HG03354 (cell line): Measurements from ENCODE around the gene SLC4A2.

Experiments used
- ATAC-seq: cut with Tn5 transposase; IDR thresholded peaks from one replicate; pipeline ENCODE4 v1.9.1; 2021; ENCODE audit warnings: mild to moderate bottlenecking; ENCODE audit not compliant: unreplicated experiment, poor library complexity, severe bottlenecking

The SLC4A2 gene

DNA sequence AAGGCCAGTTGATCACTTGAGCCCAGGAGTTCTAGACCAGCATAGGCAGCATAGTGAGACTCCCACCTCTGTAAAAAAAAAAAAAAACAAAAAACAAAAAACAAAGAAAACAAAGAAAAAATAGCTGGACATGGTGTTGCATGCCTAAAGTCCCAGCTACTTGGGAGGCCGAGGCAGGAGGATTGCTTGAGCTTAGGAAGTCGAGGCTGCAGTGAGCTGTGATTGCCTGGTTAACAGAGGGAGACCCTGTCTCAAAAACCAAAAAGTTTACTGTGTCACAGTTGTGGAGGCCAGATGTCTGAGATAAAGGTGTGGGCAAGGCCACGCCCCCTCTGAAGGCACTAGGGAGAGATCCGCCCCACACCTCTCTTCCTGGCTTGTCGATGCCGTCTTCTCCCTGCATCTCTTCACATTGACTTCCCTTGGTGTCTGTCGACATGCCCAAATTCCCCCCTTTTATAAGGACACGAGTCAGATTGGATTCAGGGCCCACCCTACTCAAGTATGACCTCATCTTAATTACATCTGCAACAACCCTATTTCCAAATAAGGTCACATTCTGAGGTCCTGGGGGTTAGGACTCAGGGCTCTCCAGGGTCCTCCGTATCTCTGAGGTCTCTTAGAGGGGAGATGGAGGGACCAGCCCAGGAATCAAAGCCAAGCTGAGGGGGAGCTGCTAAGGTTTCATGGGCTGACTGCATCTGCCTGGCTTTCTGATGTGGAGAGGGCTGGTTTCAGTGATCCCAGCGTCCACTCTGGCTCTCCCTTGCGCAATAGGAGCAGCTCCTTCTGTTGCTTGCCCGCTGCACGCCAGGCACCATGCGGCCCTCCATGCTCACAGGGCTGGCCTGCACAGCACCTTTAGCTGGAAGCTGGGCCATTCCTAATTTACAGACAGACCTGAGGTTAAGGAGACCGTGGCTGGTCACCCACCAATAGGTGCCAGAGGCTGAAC lies 50.0 kb downstream of the SLC4A2 start:
- ATAC-seq: no peak

DNA sequence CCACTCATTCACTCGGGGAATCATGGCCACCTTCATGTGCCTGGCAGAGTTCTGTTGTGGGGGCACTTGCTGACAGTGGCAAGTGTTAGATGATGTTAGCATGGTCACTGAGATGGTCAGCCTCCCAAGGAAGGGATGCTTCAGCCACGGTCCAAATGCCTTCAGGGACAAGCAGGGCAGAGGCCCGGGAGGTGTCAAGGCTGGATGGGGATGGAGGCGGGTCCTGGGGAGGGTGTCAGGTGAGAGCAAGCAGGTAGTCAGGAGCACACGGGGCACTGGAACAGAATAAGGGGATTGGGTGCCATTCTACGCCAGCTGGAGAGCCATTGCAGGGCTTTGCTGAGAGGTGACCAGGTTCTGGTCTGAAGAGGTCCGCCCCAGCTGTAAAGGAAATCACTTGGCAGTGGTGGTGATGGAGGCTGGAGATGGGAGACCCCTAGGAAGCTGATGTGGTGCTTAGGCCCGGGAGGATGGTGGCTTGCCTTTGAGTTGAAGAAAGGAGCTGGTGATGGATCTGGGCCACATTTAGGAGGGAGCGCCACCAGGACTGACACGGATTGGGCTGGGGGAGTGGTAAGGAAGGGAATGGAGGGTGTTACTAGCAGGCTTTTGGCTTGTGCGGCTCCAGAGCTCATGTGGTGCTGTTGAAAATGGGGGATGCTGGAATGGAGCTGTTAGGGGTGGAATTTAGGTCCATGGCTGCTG lies 51.0 kb downstream of the SLC4A2 start:
- no peak for ATAC-seq

DNA sequence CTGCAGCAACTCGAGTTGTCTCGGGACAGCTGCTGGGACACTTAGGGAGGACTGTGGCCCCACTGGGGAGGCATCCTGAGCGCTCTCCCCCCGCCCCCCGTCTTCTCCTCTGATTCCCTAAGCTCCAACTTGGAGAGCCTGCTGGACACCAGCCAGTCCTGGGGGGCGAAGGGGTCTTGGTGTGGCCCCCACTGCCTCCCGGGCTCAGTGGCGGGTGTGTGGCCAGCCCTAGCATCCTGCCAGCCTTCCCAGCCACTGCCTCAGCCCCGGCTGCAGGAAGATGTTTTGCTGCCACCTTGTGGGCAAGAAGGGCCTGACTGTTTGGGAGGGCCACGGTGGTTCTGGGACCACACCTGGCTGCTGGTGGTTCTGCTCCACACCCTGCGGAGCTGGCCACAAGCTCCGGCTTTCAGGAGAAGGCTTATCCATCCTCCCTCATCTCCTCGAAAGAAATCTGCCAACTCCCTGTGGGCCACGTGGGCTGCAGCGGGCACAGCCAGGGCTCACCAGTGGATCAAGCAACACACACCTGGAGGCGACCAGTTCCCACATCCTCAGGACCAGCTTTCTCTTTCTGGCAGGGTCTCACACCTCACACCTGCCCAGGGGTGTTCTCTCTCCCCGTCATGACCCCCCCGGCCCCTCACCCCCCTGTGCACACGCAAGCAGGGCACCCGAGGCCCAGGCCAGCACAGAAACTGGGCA lies 51.7 kb downstream of the SLC4A2 start:
- ATAC-seq: peak; percentile 81

DNA sequence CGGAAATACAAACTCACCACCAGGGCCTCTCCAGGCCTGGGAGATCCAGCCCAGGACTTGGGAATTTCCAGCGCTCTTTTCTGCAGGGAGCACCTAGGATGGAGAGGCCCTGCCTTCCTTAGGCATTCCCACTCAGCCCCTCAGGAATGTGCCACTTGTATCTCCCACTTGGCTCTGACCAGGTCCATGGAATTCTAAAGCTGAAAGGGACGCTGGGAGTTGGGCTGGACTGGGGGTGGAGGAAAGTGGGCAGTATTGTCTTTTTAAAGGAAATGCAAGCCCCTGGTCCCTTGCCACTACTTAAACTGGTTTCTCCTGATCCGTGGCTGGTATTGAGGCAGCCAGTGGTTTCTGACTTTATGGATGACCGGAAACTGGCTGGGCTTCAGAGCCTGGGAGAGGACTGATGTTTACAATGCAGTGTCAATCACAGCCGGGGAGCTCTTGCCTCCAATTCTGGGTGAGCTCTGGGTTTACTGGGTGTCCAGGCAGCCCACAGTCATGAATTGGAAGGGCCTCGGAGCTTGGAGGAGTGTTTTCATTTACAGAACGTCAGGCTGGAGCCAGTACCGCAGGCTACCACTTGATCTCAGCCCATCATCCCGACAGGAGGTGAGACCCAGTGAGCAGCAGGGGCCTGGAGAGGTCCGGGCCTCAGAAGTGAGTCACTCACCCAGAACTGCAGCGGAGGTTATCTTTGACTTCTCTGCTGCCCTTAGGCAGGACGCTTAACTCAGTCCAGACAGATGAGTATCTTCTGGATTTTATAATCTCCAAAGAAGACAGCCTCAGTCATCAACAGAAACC lies 54.2 kb downstream of the SLC4A2 start:
- ATAC-seq: no peak

DNA sequence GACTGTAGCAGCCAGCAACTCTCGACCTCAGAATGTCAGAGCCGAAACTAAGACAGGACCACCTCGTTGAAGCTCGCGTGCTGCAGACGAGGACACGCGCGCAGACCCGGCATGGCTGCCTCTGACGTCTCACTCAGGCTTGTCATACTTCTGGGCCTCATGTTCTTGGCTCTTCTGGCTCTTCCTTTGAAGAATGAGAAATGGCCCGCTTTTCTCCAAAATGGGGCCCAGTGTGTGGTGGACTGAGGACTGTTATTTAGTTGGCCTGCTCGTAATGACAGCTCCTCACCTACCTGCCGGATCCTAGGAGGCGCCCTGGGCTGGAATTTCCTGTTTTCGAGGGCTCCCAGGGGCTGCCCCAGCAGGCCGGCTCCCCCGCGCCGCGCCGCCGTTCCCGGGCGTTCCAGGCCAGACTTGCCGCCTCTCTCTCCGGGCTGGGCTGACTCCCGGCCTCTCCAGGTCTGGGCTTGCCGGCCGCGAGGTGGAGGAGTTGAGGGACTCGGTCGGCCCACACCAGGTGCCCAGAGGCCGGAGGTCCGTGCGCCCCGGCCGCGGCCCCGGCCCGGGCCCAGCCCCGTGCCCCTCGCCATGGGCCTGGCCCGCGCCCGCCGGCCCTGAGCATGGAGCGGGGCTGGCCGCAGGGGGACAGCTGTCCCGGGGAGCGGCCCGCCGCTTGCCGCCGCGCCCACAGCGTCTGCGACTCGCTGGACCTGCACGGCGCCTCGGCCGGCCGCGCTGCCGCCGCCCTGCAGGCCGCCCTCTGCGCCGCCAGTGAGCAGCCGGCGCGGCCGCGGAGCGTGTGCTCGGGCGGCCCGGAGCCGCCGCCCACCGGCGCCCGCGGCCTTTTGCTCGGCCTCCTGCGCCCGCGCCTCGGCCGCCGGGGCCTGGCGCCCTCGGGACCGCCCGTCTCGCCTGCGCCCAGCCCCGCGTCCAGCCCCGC lies 55.0 kb downstream of the SLC4A2 start:
- peak; percentile 28 for ATAC-seq

DNA sequence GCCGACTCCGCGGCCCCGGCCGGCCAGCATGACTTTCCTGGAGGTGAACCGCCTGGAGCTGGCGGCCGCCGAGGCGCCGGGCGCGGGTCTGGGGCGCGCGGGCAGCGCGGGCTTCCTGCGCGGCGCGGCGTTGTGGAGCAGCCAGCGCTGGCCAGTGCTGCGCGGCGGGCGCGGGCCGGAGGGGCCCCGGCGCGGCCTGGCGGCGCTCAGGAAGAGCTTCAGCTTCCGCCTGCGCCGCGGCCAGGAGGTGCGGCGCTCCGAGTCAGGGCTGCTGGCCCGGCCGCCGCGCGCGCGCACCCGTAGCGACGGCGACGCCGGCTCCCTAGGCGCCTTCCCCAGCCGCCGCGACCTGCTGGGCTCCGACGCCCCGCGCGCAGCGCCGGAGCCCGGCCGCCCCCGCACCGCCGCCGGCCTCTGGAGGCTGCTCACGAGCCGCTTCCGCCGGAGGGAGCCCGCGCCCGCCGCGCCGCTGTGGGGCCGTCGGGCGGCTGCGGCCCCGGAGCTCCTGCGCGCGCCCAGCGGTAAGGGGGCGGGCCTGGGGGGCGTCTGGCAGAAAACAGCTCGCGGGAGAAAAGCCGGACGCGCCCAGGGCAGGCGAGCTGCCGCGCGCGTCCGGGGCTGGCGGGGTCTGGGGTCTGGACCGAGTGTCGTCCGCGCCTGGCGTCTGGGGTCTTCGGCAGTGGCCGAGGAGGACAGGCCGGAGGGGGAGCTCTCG lies 55.9 kb downstream of the SLC4A2 start:
- ATAC-seq: peak; percentile 49

DNA sequence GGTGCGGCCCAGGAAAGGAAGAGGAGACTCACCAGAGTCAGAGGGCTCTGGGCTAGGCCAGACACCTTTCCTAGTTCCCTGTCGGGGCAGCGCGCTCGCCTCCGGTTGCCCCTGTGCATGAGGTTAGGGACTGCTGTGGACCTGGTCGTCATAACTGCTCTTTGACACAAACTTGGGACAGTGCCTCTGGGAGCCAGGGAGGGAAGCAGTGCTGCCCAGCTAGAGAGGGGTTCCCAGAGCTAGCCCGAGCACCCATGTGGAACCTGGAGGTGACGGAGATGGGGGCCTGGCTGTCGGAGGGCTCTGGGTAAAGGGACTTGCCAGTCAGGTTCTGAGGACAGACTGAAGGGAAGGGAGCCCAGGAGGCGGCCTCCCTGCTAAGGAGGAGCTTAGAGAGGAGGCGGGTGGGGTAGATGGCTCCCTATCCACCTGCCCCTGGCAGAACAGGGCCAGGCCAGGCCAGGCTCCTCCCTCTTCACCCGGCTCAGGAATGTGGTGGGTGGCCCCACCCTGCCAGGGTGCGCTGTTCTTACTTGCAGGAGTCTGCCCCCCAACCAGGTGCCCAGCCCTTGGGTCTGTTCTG lies 56.5 kb downstream of the SLC4A2 start:
- no peak for ATAC-seq

DNA sequence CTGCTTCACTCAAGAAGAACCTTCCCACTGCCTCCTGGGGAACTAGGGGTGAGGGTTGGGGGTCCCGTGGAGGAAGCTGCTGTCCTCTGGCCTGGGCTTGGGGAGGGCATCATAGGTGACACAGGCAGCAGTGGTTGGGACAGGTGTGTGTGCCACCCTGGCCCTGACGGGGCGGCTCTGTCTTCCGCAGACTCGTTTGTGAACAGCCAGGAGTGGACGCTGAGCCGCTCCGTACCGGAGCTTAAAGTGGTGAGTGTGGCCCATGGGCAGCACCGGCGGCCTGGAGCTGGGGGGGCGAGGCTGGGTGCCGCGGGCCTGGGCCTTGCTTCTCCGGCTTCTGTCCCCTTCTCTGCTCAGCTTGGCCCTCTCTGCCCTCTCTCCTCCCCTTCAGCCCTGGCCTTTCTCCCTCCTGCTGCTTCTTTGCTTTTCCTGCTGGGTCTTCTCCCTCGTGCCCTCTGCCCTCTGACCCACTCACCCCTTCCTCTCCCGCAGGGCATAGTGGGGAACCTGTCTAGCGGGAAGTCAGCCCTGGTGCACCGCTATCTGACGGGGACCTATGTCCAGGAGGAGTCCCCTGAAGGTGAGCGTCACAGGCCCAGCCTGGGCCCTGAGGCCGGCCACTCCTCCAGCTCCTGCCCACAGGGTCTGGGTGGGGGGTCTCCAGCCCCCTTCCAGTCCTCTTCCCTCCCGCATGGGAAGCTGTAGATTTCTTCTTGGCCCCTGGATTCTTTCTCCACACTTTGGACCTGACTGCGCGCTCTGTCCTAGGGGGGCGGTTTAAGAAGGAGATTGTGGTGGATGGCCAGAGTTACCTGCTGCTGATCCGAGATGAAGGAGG lies 57.4 kb downstream of the SLC4A2 start:
- no peak for ATAC-seq

DNA sequence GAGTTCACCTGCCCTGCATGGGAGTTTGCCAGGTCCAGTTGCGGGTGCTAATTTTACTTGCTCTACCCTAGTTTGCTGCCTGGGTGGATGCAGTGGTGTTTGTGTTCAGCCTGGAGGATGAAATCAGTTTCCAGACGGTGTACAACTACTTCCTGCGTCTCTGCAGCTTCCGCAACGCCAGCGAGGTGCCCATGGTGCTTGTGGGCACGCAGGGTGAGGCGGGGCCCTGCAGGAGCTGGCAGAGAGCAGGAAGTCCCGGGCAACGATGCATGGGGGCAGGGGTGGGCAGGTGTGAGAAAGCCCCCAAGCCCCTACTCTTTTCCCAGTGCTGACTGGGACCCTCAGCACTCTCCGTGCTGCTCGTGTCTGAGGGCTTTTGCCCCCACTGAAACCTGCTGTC lies 58.2 kb downstream of the SLC4A2 start:
- no peak for ATAC-seq

DNA sequence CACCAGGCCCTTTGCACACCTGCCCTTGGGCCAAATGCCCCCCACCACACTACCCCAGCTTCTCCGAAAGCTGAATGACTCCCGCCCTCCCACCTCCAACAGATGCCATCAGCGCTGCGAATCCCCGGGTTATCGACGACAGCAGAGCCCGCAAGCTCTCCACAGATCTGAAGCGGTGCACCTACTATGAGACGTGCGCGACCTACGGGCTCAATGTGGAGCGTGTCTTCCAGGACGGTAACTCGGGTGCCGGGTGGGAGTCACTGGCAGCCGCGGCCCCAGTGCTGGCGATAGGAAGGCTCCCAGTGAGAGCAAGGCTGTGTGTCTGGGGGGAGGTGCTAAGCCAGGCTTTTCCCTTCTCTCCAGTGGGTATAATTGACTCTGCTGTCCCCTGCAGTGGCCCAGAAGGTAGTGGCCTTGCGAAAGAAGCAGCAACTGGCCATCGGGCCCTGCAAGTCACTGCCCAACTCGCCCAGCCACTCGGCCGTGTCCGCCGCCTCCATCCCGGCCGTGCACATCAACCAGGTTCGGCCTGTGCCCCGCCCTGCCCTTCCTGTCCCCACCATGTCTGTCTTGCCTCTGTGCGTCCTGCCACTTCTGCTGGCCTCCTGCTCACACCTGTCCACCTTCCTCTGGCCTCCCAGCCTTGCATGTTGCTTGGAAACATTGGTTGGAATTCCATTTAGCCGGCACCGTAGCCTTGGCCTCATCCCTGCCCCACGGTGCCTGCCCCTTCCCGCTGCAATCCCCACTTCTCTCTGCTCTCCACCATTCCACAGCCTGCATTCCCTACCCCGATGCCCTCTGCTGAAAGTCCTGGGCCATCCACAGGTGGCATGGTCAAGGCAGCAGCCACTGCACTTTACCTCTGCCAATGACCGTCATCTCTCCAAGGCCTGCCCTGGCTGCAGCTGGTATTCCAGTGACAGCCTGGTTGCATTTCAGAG lies 59.0 kb downstream of the SLC4A2 start:
- no peak for ATAC-seq

DNA sequence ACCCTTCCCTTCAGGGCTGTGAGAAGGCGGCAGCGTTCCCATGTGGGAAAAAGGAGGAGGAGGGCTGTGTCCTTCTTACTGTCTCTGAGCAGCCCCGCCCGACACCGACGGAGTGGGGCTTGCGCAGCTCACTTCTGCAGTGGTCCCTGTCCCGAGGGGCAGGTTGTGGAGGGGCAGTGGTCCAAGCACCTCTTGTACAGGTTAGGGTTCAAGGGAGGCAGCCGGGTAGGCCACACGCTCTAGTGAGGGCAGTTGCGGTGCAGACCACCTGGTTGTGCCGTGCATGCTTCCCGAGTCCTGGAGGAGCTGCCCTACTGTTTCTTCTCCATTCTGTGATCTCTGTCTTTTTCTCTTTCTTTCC lies 59.6 kb downstream of the SLC4A2 start:
- no peak for ATAC-seq

DNA sequence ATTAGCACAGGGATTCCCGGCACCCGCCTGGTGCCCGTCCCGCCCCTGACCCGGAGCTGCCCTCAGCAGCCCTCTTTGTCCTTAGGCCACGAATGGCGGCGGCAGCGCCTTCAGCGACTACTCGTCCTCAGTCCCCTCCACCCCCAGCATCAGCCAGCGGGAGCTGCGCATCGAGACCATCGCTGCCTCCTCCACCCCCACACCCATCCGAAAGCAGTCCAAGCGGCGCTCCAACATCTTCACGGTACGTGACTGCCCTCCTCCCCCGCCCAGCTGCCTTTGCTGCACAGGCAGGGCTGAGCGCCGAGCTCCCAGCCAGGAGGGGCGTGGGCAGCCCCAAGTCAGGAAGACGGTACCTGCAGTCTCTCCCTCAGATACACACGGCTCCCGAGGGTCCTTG lies 60.5 kb downstream of the SLC4A2 start:
- ATAC-seq: no peak

DNA sequence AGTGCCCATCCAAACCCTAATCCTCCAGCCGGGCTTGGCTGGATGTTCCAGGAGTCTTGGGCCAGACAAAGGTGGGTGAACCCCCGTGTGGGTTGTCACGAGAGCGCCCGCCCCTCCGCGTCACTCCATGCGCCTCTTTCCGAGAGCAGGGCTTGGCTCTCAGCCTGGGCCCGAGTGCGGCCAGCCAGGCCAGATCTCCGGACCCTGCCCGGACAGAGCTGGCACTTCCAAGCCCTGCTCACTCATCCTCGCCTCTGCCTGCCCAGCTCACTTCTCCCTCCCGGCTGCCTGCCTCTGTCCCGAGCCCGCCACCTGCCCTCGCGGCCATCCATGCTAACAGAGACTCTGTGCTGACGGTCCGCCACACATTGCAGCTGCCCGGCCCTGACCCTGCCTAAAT lies 61.5 kb downstream of the SLC4A2 start:
- no peak for ATAC-seq

DNA sequence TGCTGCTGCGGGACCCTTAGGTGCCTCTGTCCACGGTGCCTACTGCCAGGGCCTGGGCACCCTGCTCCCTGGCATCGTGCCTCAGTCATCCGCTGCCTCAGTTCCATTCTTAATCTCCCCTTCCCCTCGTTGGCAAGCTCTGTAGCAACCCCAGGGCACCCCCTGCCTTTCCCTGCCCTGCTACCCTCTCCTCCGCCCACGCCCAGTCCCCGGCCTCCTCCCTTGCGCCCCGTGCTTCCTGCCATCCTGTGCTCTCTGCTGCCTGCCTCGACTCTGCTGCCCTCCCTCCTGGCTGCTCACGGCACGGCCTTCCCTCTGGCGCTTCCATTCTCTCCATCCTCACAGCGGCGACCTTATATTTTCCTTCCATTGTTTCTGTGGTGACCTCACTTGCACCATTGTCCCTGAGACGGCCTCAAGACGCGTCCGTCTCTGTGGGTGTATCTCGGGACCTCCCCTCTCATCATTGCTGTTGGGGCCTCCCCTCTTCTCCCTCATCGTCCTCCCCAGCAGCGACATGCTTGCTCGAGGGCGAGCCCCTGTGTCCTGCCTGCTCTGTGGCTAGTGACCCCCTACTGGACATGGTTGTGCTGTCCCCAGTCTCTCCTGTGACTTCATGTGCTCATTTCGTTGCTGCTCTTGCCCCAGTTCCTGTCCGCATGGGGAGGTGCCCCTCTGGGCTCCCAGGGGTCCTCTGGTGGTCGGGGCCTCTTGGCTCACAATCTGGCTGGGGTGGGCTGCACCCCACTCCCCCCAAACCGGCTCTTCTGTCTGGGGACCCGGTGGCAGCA lies 62.2 kb downstream of the SLC4A2 start:
- ATAC-seq: no peak

DNA sequence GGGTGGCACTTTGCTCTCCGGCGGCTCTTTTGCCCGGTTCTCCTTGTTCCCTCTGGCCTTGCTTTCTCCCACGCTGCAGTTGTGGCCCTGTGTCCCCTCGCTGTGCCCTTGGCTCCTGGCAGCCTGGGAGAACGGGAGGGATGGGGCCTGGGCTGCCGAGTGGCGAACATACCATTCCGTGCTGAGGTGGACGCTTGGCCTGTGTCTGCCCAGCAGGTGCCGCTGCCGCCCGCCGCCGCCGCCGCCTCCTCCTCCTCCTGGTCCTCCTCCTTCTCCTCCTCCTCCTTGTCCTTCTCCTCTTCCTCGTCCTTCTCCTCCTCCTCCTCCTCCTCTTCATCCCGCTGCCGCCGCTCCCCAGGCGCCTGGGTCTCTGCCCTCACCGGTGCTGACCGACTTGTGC lies 62.9 kb downstream of the SLC4A2 start:
- no peak for ATAC-seq
